ENCODE measurements around the gene MEGF6. TPM values are rescaled to one million over a fixed set of nuclear protein-coding genes. Genes with fewer than 3 reads are reported as not detected.

MEGF6 gene
- total and polyA plus RNA-seq, 11 donors: 1.9 to 16.2 (median 5.1) TPM

DNA sequence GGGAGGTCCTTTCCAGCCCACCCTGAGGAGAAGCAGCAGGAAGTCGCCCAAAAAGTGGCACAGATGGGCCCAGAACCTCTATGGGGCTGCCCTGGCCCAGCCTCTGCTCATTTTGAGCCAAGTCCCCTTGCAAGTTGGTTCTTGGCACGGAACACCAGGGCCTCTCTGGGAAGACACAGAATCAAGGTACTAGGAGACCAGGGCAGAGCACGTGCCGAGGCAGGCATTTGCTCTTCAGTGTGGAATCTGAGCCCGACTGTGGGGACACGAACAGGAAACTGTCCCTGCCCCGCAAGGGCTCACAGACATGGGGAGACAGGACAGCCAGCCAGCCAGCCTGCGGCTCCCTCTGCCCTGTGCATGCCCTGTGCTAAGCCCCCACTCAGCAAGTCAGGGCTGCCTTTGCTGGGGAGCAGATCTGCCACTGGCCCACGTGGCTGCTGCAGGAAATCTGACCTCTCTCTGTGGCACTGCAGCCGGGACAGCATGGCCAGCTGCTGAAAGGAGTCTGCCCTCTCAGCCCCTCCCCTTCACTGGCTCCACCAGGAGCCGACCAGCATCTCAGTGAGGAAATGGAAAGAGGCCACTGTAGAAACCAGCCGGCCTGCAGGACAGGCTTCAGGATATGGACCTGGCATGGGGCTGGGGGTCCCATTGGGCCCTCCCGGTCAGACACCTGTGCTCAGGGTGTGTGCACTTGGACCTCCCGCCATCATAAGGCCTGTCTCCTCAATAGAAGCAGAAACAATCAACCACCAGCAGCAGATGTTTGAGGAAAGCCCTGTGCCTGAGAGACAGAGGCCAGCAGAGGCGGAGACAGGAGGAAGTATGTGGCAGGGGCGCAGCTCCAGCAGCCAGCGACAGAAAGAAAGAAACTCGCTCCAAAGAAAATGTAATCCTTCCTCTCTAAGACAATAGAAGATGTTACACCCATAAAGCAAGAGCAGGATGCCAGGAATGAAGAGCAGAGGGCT lies 153.1 kb downstream of the MEGF6 start:
- Histone ChIP-seq H3K27ac (no peak overlapping the region), H3K27me3 (peaks cover 0 to 15% (median 4%) of the 10 kb centered on the region in 9 donors), H3K36me3 (no peaks in the 10 kb centered on the region), H3K4me3 (no peak overlapping the region), H3K4me1 (peaks cover 0 to 43% (median 21%) of the 10 kb centered on the region in 12 donors), H3K9me3 (no peaks in the 10 kb centered on the region)
- TF ChIP-seq, protein P1, sequence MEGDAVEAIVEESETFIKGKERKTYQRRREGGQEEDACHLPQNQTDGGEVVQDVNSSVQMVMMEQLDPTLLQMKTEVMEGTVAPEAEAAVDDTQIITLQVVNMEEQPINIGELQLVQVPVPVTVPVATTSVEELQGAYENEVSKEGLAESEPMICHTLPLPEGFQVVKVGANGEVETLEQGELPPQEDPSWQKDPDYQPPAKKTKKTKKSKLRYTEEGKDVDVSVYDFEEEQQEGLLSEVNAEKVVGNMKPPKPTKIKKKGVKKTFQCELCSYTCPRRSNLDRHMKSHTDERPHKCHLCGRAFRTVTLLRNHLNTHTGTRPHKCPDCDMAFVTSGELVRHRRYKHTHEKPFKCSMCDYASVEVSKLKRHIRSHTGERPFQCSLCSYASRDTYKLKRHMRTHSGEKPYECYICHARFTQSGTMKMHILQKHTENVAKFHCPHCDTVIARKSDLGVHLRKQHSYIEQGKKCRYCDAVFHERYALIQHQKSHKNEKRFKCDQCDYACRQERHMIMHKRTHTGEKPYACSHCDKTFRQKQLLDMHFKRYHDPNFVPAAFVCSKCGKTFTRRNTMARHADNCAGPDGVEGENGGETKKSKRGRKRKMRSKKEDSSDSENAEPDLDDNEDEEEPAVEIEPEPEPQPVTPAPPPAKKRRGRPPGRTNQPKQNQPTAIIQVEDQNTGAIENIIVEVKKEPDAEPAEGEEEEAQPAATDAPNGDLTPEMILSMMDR (IDR thresholded peaks at IDR 0.05): no peak
- TF ChIP-seq POLR2A (IDR thresholded peaks at IDR 0.05): no peak
- 37 to 53% (median 44%) methylated on average over 13 to 18 of the region's 18 CpGs for whole genome bisulfite sequencing, 4 donors
- DNase-seq (peak in 2 of 5 donors; percentile 21 to 65), ATAC-seq (peak in 2 of 4 donors; percentile 11 to 29)
- intact Hi-C loops (cut with DNase I): no loop called here

DNA sequence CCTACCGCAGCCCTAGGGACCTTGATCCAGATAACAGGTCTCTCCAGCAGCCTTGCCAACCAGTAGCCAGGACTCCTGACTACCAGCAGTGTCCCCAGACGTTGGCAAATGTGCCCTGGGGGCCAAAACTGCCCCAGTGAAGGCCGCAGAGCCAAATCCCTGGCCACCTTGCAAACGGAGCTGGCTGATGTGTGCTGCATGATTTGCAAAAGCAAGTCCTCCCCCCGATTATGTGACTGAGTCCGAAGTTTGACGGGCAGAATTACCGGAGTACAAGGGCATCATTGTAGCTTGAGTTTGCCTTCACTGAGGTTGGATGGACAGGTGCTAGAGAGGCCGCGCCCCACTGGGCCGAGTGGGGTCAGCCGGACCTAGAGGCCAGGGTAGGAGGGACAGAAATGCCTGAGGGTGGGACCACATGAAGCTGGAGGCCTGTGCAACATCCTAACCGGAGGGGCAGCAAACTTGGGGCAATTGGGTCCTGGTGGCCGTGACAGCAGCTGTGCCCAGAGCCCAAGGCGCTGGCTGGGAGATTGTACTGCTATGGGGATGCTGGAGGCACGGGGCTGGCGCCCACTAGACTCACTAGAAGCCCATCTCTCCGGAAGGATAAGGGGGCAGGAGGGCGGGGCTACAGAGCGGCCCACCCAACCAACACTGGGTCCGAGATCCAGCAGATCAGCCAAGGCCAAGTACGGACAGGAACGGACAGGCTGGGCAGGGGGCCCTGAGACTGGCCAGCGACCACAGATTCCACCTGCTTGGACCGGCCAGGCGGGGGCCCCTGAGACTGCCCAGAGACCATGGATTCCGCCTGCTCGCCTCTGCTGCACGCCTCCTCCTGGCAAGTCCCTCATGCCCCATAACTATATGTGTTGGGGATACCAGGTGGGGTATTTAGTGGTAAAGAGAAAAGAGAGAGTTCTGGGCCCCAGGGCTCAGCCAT lies 154.1 kb downstream of the MEGF6 start:
- no peak overlapping the region for H3K27ac ChIP-seq

DNA sequence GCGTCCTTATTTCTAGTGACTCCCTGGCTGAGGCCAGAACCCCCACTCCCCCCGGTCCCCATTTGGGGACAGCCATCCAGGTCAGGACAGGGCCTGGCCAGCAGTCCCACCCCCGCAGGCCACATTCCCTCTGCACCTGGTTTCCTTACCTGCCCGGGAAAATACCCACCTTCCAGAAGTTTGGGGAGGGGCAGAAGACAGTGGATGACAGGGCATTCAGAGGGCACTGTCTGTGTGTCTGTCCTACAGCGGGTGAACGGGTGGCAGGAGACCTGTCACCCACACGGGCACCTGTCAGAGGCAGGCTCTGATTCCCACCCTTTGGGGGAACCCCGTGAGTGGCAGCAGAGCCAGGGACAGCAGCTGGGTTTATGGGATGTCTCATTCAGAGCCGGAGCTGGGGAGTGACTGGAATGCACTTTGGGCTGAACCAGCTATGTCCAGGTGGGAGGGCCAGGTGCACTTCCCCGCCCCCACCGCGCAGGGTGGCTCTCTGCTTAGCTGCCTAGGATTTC lies 154.8 kb downstream of the MEGF6 start:
- peaks cover 0 to 25% (median 4%) of the 10 kb centered on the region in 9 donors for H3K27me3 ChIP-seq
- DNase-seq (peak in 2 of 5 donors; percentile 22 to 44), ATAC-seq (no peak)
- intact Hi-C loops (cut with DNase I): no loop called here
- H3K36me3 ChIP-seq: no peaks in the 10 kb centered on the region
- peaks cover 0 to 46% (median 21%) of the 10 kb centered on the region in 12 donors for H3K4me1 ChIP-seq
- H3K4me3 ChIP-seq: no peak overlapping the region
- H3K27ac ChIP-seq: no peak overlapping the region
- WGBS, 4 donors: 86 to 96% (median 91%) methylated on average over 8 to 12 of the region's 12 CpGs
- H3K9me3 ChIP-seq: no peaks in the 10 kb centered on the region
- no peak for TF ChIP-seq POLR2A (IDR thresholded peaks at IDR 0.05)
- TF ChIP-seq, protein P1 (IDR thresholded peaks at IDR 0.05): no peak

More for the DNA sequence above, 154.1 kb downstream of the MEGF6 start:
- H3K4me1 ChIP-seq: peaks cover 0 to 46% (median 21%) of the 10 kb centered on the region in 12 donors
- TF ChIP-seq, protein P1 (IDR thresholded peaks at IDR 0.05): no peak
- no peak for TF ChIP-seq POLR2A (IDR thresholded peaks at IDR 0.05)
- no peak overlapping the region for H3K4me3 ChIP-seq
- no peaks in the 10 kb centered on the region for H3K36me3 ChIP-seq
- 87 to 91% (median 88%) methylated on average over 27 to 29 of the region's 29 CpGs for WGBS, 4 donors
- H3K9me3 ChIP-seq: no peaks in the 10 kb centered on the region
- no peak for ATAC-seq
- peak in 2 of 5 donors; percentile 14 to 58 for DNase-seq
- H3K27me3 ChIP-seq: peaks cover 0 to 22% (median 4%) of the 10 kb centered on the region in 9 donors
- intact Hi-C loops (cut with DNase I): no loop called here

Measured in heart left ventricle (tissue), 16 donors.